GM10248 (cell line): Measurements from ENCODE around the gene PRR16.

Experiments used
- CTCF ChIA-PET: fragments of 300-600 bp; sonication (Branson Sonifier 250); formaldehyde crosslinking; extraction: SDS; loops from one replicate; lab custom pipeline; 2021; ENCODE audit warnings: antibody characterized with exemption; lab: Yijun Ruan, JAX
- POLR2A ChIA-PET: fragments of 350-650 bp; sonication (Branson Sonifier 250); formaldehyde crosslinking; extraction: SDS; loops from one replicate; lab custom pipeline; 2020; ENCODE audit warnings: antibody characterized with exemption; lab: Yijun Ruan, JAX
- DNase-seq: peaks from one replicate; pipeline ENCODE4 v3.0.0; 2012; ENCODE audit errors: extremely low spot score
- TF ChIP-seq, protein P1 (sequence below): IDR thresholded peaks from 2 replicates; pipeline ENCODE4 v1.5.1; 2012; ENCODE audit warnings: mild to moderate bottlenecking, low read depth; ENCODE audit errors: extremely low read depth, missing control alignments, control extremely low read depth

The PRR16 gene

DNA sequence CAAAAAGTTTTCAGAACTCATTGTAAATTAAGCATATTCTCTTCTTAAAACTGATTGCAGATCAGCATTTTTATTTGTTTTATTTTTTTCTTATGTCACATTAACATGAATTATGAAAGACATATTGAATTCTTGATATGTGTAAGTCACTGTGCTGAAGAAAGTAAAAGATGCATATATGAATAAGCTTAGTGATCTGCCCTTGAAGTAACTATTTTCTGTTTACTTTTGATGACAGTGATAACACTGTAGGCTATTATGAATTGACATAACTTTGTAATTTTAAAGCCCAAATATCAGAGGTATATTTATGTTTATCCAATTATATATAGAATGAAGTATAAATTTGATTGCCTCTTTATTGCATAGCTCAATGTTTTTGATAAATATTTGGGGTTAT lies 8.8 kb downstream of the PRR16 start:
- POLR2A ChIA-PET, result no interaction called here

DNA sequence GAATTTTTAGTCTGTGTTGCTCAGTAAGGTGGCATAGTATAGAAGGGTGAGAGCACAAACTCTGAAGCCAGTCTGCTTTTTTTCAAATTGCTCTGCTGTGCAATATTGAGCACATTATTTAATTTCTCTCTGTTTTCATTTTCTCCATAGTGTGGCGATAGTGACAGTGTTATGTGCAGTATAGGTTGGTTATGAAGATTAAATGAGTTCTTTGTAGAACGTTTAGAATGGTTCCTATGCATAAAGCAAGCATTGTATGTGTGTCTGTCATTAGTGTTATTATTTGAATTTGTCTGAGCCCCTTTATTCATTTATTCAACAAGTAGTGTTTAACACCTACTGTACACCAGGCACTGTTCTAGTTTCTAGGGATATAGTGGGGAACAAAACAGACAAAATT lies 9.2 kb downstream of the PRR16 start:
- CTCF ChIA-PET, result interaction anchor here (0.8 kb wide), 1 partner anchor 9 kb away, joined by 4 read pairs; no protein-coding TSS in a partner anchor

More for the DNA sequence above, 8.8 kb downstream of the PRR16 start:
- TF ChIP-seq, protein P1, sequence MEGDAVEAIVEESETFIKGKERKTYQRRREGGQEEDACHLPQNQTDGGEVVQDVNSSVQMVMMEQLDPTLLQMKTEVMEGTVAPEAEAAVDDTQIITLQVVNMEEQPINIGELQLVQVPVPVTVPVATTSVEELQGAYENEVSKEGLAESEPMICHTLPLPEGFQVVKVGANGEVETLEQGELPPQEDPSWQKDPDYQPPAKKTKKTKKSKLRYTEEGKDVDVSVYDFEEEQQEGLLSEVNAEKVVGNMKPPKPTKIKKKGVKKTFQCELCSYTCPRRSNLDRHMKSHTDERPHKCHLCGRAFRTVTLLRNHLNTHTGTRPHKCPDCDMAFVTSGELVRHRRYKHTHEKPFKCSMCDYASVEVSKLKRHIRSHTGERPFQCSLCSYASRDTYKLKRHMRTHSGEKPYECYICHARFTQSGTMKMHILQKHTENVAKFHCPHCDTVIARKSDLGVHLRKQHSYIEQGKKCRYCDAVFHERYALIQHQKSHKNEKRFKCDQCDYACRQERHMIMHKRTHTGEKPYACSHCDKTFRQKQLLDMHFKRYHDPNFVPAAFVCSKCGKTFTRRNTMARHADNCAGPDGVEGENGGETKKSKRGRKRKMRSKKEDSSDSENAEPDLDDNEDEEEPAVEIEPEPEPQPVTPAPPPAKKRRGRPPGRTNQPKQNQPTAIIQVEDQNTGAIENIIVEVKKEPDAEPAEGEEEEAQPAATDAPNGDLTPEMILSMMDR, result no peak
- CTCF ChIA-PET, result interaction anchor here (0.8 kb wide), 1 partner anchor 10 kb away, joined by 4 read pairs; no protein-coding TSS in a partner anchor
- DNase-seq, result no peak

DNA sequence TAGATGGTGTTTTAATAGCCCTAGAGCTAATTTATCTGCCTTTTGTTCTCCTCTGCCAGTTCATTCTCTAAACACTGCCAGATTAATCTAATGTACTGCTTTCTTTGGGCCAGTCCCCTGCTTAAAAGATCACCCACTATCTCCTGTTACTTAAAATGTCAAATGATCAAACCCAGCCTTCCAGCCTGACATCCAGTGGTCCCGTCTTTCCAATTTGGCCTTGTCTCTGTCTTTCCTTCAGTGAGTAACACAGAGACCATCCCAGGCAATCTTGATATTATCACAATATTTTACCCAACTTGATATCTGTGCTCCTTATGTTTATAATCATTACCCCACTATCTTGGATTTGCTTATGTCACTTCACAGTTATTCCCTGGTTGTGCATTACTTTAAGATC lies 12.0 kb downstream of the PRR16 start:
- no peak for DNase-seq
- POLR2A ChIA-PET, result no interaction called here
- TF ChIP-seq, protein P1, result no peak
- CTCF ChIA-PET, result no interaction called here

More for the DNA sequence above, 9.2 kb downstream of the PRR16 start:
- TF ChIP-seq, protein P1, result no peak
- no peak for DNase-seq
- POLR2A ChIA-PET, result no interaction called here

DNA sequence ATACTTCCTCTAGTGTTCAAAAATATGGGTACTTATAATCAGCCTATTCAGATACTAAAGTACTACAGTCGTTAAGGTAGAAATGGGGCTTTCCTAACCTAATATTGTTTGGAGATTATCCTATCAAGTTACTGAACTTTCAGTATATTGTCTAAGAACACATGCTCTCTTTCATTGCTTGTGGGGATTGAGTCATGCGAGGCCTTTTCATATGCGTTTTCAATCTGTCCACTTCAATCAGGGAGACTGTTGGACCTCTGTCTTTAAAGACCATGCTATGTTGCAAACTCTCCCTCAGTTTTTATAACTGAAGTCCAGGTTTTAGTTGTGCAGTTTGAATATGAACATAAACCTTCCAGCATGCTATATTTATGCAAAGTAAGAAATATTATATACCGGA lies 15.0 kb downstream of the PRR16 start:
- POLR2A ChIA-PET, result no interaction called here
- CTCF ChIA-PET, result no interaction called here

DNA sequence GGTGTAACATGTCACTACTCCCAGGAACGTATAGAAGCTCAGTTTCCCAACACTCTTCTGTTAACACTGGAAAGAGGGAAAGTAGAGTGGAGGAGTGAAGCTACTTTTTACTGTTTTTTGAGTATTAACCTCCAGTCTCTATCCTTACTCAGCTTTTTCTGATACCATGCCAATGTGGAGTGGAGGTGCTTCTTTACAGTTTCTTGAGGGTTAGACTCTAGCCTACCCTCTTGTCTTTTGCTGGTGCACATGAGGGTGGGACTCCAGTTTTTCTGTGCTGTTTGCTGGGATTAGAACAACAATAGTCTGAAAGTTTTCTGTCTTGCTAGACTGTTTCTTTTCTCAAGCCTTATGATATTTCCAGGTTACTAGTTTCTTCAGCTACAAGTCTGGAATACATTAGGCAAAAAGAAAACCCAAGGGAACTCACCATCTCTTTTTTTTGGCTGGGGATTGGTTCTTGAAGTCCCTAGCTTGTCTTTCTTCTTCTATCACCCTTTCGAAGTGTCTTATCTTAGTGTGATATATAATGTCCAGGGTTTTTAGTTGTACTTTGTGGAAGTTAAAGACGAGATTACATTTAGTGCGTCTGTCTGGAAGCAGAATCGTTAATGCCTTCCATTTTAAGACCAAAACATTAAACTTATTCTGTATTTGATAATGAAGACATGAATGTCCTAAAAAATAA lies 35.9 kb downstream of the PRR16 start:
- ChIA-PET CTCF (interaction anchor here (1.2 kb wide), 1 partner anchor 9 kb away, joined by 5 read pairs; no protein-coding TSS in a partner anchor), POLR2A (no interaction called here)
- TF ChIP-seq, protein P1, result no peak
- DNase-seq, result no peak

More for the DNA sequence above, 15.0 kb downstream of the PRR16 start:
- TF ChIP-seq, protein P1, result no peak
- DNase-seq, result no peak

DNA sequence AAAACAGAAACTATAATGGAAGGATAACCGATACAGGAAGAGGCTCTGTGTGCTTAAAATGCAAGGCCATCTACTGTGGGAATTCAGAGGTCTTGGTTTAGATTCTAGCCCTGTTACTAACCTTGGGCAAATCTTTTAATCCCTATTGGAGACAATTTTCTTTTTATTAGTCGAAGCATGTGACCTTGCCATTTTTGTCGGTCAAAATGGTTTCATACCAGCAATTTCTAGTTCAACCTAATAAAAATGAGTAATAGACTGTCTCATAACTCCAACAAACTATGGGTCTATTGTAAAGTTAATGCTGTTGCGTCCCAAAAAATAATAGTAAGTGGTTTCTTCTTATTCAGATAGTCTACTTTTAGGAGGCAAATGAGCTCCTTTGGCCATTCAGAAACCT lies 38.4 kb downstream of the PRR16 start:
- DNase-seq, result no peak
- CTCF ChIA-PET, result no interaction called here
- TF ChIP-seq, protein P1, result no peak
- POLR2A ChIA-PET, result no interaction called here
